Lower leg skin (tissue), 4 donors: ENCODE data around the gene AK8. TPM values are rescaled to one million over a fixed set of nuclear protein-coding genes. Genes with fewer than 3 reads are reported as not detected.

Experiments used
- DNase-seq, 2 donors: peaks; one replicate each; pipeline ENCODE4 v3.0.0-alpha.2; 2019; ENCODE audit warnings: low spot score in 2 of 2
- H3K4me3 ChIP-seq: fragments of 200-600 bp; sonication (generic); 2 replicates; pipeline ENCODE4 v1.5.1; 2017; ENCODE audit warnings: mild to moderate bottlenecking, low read depth; ENCODE audit not compliant: poor library complexity, severe bottlenecking
- POLR2A ChIP-seq, 2 donors: fragments of 450-650 bp; IDR thresholded peaks; one replicate each; pipeline ENCODE4 v1.6.1; 2016 to 2017; ENCODE audit warnings: antibody characterized with exemption in 2 of 2, mild to moderate bottlenecking in 1 of 2, moderate library complexity in 1 of 2
- WGBS, 2 donors: methylation state at CpG; one replicate each; pipeline ENCODE4 v1.1.5; 2018; 5-methylcytosine and 5-hydroxymethylcytosine counted together
- intact Hi-C: fragments of 100-400 bp; cut with DNase I; formaldehyde crosslinking; loops from one replicate; pipeline ENCODE4 v1.15.0; 2023; ENCODE audit warnings: low total_unique reads
- total RNA-seq, 4 donors: library from RNA; depleted of rRNA; stranded (reverse); fragments of >200 nt; gene quantifications; one replicate each; pipeline ENCODE4 v1.1.0, GENCODE V29; 2016
- TF ChIP-seq, protein P1 (sequence below), 3 donors: fragments of 450-650 bp; IDR thresholded peaks; one replicate each; pipeline ENCODE4 v1.5.1; 2016; ENCODE audit warnings: antibody characterized with exemption in 3 of 3, mild to moderate bottlenecking in 3 of 3, moderate library complexity in 2 of 3

Gene AK8
- total RNA-seq, 4 donors from 2014 or later: 1.4 to 5.5 (median 2.0) TPM

- DNase-seq: no peak
- 85 to 89% methylated on average over 13 of the region's 13 CpGs for WGBS, 2 donors
- no peak overlapping the region for H3K4me3 ChIP-seq
- no peak for TF ChIP-seq POLR2A (IDR thresholded peaks at IDR 0.05)
- TF ChIP-seq, protein P1, sequence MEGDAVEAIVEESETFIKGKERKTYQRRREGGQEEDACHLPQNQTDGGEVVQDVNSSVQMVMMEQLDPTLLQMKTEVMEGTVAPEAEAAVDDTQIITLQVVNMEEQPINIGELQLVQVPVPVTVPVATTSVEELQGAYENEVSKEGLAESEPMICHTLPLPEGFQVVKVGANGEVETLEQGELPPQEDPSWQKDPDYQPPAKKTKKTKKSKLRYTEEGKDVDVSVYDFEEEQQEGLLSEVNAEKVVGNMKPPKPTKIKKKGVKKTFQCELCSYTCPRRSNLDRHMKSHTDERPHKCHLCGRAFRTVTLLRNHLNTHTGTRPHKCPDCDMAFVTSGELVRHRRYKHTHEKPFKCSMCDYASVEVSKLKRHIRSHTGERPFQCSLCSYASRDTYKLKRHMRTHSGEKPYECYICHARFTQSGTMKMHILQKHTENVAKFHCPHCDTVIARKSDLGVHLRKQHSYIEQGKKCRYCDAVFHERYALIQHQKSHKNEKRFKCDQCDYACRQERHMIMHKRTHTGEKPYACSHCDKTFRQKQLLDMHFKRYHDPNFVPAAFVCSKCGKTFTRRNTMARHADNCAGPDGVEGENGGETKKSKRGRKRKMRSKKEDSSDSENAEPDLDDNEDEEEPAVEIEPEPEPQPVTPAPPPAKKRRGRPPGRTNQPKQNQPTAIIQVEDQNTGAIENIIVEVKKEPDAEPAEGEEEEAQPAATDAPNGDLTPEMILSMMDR (IDR thresholded peaks at IDR 0.05): no peak
- intact Hi-C loops: no loop called here
These were observed 25.7 kb upstream of the AK8 start for GRCh38 chr9:132903574-132904492.

DNA sequence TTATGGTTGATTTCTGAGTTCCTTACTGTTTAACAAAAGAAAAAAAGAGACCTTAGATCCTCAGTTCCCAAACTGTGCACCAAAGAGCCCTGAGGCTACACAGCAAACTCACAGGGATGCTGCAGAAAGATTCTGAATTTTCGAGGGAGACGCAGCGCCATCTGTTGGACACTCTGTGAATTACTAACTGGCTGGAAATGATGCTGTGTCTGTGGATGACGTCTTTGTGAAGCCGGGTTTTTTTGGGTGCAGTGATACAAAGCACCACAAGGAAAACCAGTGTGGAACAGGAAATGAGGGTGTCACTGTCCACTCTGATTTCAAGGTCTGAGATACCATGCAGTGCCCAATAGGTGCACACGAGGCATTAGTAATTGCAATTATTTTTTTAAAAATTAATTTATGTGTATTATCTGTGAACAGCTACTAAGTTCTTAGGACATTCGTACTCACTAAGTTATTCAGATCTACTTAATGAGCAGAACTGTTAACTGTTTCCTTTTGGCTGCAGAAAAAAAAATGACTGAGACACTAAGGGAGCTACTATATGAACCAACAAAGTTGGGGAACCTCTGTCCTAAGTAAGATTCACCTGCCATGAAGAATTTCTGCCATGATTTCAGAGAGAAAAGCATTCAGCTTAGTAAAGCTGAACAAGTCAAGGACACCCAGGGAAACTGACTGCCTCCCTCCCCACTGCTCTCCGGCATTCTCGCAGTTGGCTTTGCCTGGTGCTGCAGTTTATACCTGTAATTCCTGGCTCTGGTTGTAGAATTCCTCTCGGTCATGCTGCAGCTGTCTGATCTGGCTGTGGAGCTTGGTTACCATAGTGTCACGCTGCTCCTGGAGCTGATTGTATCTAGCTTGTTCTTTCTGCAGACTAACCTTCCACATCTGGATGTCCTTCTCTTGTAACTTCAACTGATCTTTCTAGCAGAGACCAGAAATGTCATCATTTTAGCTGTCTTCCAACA is 24.1 kb upstream of the AK8 start:
- H3K4me3 ChIP-seq: no peak overlapping the region
- WGBS, 2 donors: 41 to 46% methylated on average over 11 of the region's 11 CpGs
- intact Hi-C loops: no loop called here
- TF ChIP-seq, protein P1 (IDR thresholded peaks at IDR 0.05): peak in 1 of 3 donors; percentile 87
- no peak for TF ChIP-seq POLR2A (IDR thresholded peaks at IDR 0.05)
- DNase-seq: peak; percentile 78 to 92

GRCh38 chr9:132898051-132898450 is 20.0 kb upstream of the AK8 start:
- DNase-seq: no peak
- intact Hi-C loops: no loop called here
- H3K4me3 ChIP-seq: no peak overlapping the region
- no peak for TF ChIP-seq POLR2A (IDR thresholded peaks at IDR 0.05)
- TF ChIP-seq, protein P1 (IDR thresholded peaks at IDR 0.05): no peak
- WGBS, 2 donors: 92 to 95% methylated on average over 7 of the region's 7 CpGs

GRCh38 chr9:132896906-132897305 is 18.8 kb upstream of the AK8 start:
- TF ChIP-seq POLR2A (IDR thresholded peaks at IDR 0.05): no peak
- TF ChIP-seq, protein P1 (IDR thresholded peaks at IDR 0.05): no peak
- intact Hi-C loops: no loop called here
- 68 to 74% methylated on average over 6 of the region's 6 CpGs for WGBS, 2 donors
- H3K4me3 ChIP-seq: no peak overlapping the region
- no peak for DNase-seq

- WGBS, 2 donors: 81 to 87% methylated on average over 13 of the region's 13 CpGs
These were observed 18.2 kb upstream of the AK8 start for GRCh38 chr9:132896264-132896663.

More at GRCh38 chr9:132896264-132896663, 18.2 kb upstream of the AK8 start:
- TF ChIP-seq, protein P1 (IDR thresholded peaks at IDR 0.05): no peak
- TF ChIP-seq POLR2A (IDR thresholded peaks at IDR 0.05): no peak
- intact Hi-C loops: no loop called here
- DNase-seq: no peak
- no peak overlapping the region for H3K4me3 ChIP-seq
